ENCODE results near the gene EFTUD2.

DNA sequence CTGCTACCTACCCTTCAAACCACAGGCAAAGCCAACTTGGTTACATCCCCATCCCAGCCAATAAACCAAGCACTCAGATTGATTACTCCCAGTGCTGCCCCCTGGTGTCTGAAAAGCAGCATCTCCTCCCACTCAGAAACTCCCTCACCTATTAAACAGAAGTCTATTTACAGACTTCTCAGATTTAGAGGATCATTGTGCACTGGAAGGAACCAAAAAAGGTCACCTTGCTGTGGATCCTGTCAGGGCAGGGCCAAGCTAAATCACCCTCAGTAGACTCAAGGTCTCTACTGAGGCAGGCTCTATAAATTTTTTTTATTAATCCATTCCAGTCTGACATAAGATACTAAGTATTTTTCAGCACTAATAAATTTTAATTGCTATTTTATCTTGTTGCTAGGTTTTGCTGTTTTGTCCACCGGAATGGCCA lies 34.0 kb downstream of the EFTUD2 start:
- TF ChIP-seq CTCF (IDR thresholded peaks at IDR 0.05), result peak in 5 of 7 experiments; percentile 67 to 87 (median 85)
- peak in 1 of 3 donors; percentile 33 for TF ChIP-seq POLR2AphosphoS5 (IDR thresholded peaks at IDR 0.05)

Measured in stomach (tissue), 4 donors.